EL (cell line): Measurements from ENCODE around the gene DHH.
"Not testable (repeated sequence)": the region's sequence is repeated elsewhere in the genome, so short reads cannot be mapped to it uniquely, and the experiment has no call there.

Source experiments
- DNase-seq: peaks from one replicate; pipeline ENCODE4 v3.0.0-alpha.2; 2016

Gene DHH

GRCh38 chr12:49068879-49069506 lies 25.6 kb downstream of the DHH start:
- peak; percentile 44 for DNase-seq

- no peak for DNase-seq
Observed at GRCh38 chr12:49066120-49066519, 28.5 kb downstream of the DHH start.

- no peak for DNase-seq
Observed at GRCh38 chr12:49064767-49065152, 29.8 kb downstream of the DHH start.

GRCh38 chr12:49061916-49062315 lies 32.7 kb downstream of the DHH start:
- DNase-seq, result not testable (repeated sequence)

- peak; percentile 9 for DNase-seq
Observed at GRCh38 chr12:49061157-49061650, 33.4 kb downstream of the DHH start.

GRCh38 chr12:49060237-49061156 lies 34.1 kb downstream of the DHH start, which contains the start of gene KMT2D:
Gene KMT2D, minus strand, starts transcription at chr12:49060794. Its CDS starts 5,470 bp downstream, at chr12:49055324.
- DNase-seq, result peak; percentile 94

GRCh38 chr12:49059299-49060171 lies 35.1 kb downstream of the DHH start:
- peak; percentile 18 for DNase-seq

GRCh38 chr12:49059045-49059298 lies 35.6 kb downstream of the DHH start:
- peak; percentile 9 for DNase-seq

GRCh38 chr12:49058366-49059044 lies 36.1 kb downstream of the DHH start:
- peak; percentile 10 for DNase-seq

- DNase-seq, result peak; percentile 15
Observed at GRCh38 chr12:49057888-49058287, 36.7 kb downstream of the DHH start.

GRCh38 chr12:49055978-49056754 lies 38.4 kb downstream of the DHH start:
- DNase-seq, result peak; percentile 75

- DNase-seq, result no peak
Observed at GRCh38 chr12:49055092-49055491, 39.5 kb downstream of the DHH start.

- no peak for DNase-seq
Observed at GRCh38 chr12:49054524-49054923, 40.1 kb downstream of the DHH start.

GRCh38 chr12:49054096-49054495 lies 40.5 kb downstream of the DHH start:
- DNase-seq, result no peak

- no peak for DNase-seq
Observed at GRCh38 chr12:49052451-49053208, 42.0 kb downstream of the DHH start.

GRCh38 chr12:49051777-49052438 lies 42.7 kb downstream of the DHH start:
- no peak for DNase-seq

GRCh38 chr12:49051373-49051764 lies 43.2 kb downstream of the DHH start:
- DNase-seq, result no peak

GRCh38 chr12:49050507-49051372 lies 43.9 kb downstream of the DHH start:
- DNase-seq, result no peak

GRCh38 chr12:49049566-49050224 lies 44.9 kb downstream of the DHH start:
- DNase-seq, result peak; percentile 82
